ES-I3 (cell line): ENCODE measurements around the gene ABCA1.
"Not testable (repeated sequence)": the region's sequence is repeated elsewhere in the genome, so short reads cannot be mapped to it uniquely, and the experiment has no call there.

Experiments
- H3K36me3 ChIP-seq: 2 replicates; pipeline ENCODE4 v1.6.1; 2013; ENCODE audit warnings: mild to moderate bottlenecking, low read length, control low read depth, moderate library complexity; ENCODE audit not compliant: insufficient read depth
- H3K4me1 ChIP-seq: 2 replicates; pipeline ENCODE4 v1.6.1; 2013; ENCODE audit warnings: mild to moderate bottlenecking, control low read depth, low read length; ENCODE audit not compliant: insufficient read depth
- H3K9ac ChIP-seq: 2 replicates; pipeline ENCODE4 v1.6.1; 2013; ENCODE audit warnings: low read depth, mild to moderate bottlenecking, low read length, moderate library complexity
- H3K9me3 ChIP-seq: 2 replicates; pipeline ENCODE4 v1.6.1; 2013; ENCODE audit warnings: mild to moderate bottlenecking, low read length, moderate library complexity; ENCODE audit not compliant: control insufficient read depth, insufficient read depth

Gene ABCA1

GRCh38 chr9:104780796-104781395 lies 147.1 kb downstream of the ABCA1 start:
- H3K9ac ChIP-seq = no peak overlapping the region
- H3K9me3 ChIP-seq = no peaks in the 10 kb centered on the region
- no peaks in the 10 kb centered on the region for H3K36me3 ChIP-seq
- no peaks in the 10 kb centered on the region for H3K4me1 ChIP-seq

- H3K9me3 ChIP-seq = no peaks in the 10 kb centered on the region
- no peaks in the 10 kb centered on the region for H3K36me3 ChIP-seq
- H3K9ac ChIP-seq = no peak overlapping the region
- H3K4me1 ChIP-seq = no peaks in the 10 kb centered on the region
Measured at GRCh38 chr9:104779946-104780535, 147.9 kb downstream of the ABCA1 start.

- Histone ChIP-seq H3K36me3 (no peaks in the 10 kb centered on the region), H3K9ac (no peak overlapping the region), H3K9me3 (no peaks in the 10 kb centered on the region), H3K4me1 (no peaks in the 10 kb centered on the region)
Measured at GRCh38 chr9:104779334-104779733, 148.6 kb downstream of the ABCA1 start.

GRCh38 chr9:104778802-104779201 lies 149.2 kb downstream of the ABCA1 start:
- no peak overlapping the region for H3K9ac ChIP-seq
- H3K36me3 ChIP-seq = no peaks in the 10 kb centered on the region
- no peaks in the 10 kb centered on the region for H3K4me1 ChIP-seq
- H3K9me3 ChIP-seq = no peaks in the 10 kb centered on the region

- Histone ChIP-seq H3K36me3 (no peaks in the 10 kb centered on the region), H3K9me3 (no peaks in the 10 kb centered on the region), H3K4me1 (no peaks in the 10 kb centered on the region), H3K9ac (no peak overlapping the region)
Measured at GRCh38 chr9:104776797-104777196, 151.2 kb downstream of the ABCA1 start.

GRCh38 chr9:104775976-104776375 lies 152.0 kb downstream of the ABCA1 start:
- Histone ChIP-seq H3K4me1 (no peaks in the 10 kb centered on the region), H3K9me3 (no peaks in the 10 kb centered on the region), H3K9ac (no peak overlapping the region), H3K36me3 (no peaks in the 10 kb centered on the region)

- Histone ChIP-seq H3K4me1 (no peaks in the 10 kb centered on the region), H3K9ac (no peak overlapping the region), H3K36me3 (no peaks in the 10 kb centered on the region)
Measured at GRCh38 chr9:104775574-104775936, 152.4 kb downstream of the ABCA1 start.

GRCh38 chr9:104774831-104775573 lies 153.0 kb downstream of the ABCA1 start:
- Histone ChIP-seq H3K9me3 (no peaks in the 10 kb centered on the region), H3K9ac (no peak overlapping the region), H3K4me1 (no peaks in the 10 kb centered on the region), H3K36me3 (no peaks in the 10 kb centered on the region)

More at GRCh38 chr9:104775574-104775936, 152.4 kb downstream of the ABCA1 start:
- H3K9me3 ChIP-seq = no peaks in the 10 kb centered on the region

GRCh38 chr9:104774132-104774531 lies 153.8 kb downstream of the ABCA1 start:
- H3K36me3 ChIP-seq = no peaks in the 10 kb centered on the region
- H3K9me3 ChIP-seq = no peaks in the 10 kb centered on the region
- H3K4me1 ChIP-seq = no peaks in the 10 kb centered on the region
- H3K9ac ChIP-seq = no peak overlapping the region

- H3K9ac ChIP-seq = no peak overlapping the region
- no peaks in the 10 kb centered on the region for H3K36me3 ChIP-seq
- H3K9me3 ChIP-seq = no peaks in the 10 kb centered on the region
- no peaks in the 10 kb centered on the region for H3K4me1 ChIP-seq
Measured at GRCh38 chr9:104772714-104773510, 155.0 kb downstream of the ABCA1 start.

GRCh38 chr9:104769655-104770054 lies 158.3 kb downstream of the ABCA1 start:
- Histone ChIP-seq H3K9me3 (no peaks in the 10 kb centered on the region), H3K9ac (no peak overlapping the region), H3K4me1 (no peaks in the 10 kb centered on the region), H3K36me3 (no peaks in the 10 kb centered on the region)

GRCh38 chr9:104769029-104769428 lies 158.9 kb downstream of the ABCA1 start:
- H3K36me3 ChIP-seq, H3K9me3 ChIP-seq, H3K4me1 ChIP-seq, H3K9ac ChIP-seq: not testable (repeated sequence)

GRCh38 chr9:104767507-104767906 lies 160.4 kb downstream of the ABCA1 start:
- no peaks in the 10 kb centered on the region for H3K36me3 ChIP-seq
- no peaks in the 10 kb centered on the region for H3K4me1 ChIP-seq
- no peaks in the 10 kb centered on the region for H3K9me3 ChIP-seq
- H3K9ac ChIP-seq = no peak overlapping the region

- no peaks in the 10 kb centered on the region for H3K4me1 ChIP-seq
- H3K36me3 ChIP-seq = no peaks in the 10 kb centered on the region
- no peaks in the 10 kb centered on the region for H3K9me3 ChIP-seq
- no peak overlapping the region for H3K9ac ChIP-seq
Measured at GRCh38 chr9:104766025-104766424, 161.9 kb downstream of the ABCA1 start.
